Type B pancreatic cell (in vitro differentiated cells): ENCODE data around the gene CELA2A. TPM values are rescaled to one million over a fixed set of nuclear protein-coding genes. Genes with fewer than 3 reads are reported as not detected.
"Not testable (repeated sequence)": the region's sequence is repeated elsewhere in the genome, so short reads cannot be mapped to it uniquely, and the experiment has no call there.

ENCODE experiments used
- DNase-seq: peaks from one replicate; pipeline ENCODE4 v3.0.0; 2021; ENCODE audit warnings: mixed read lengths; ENCODE audit not compliant: unreplicated experiment; ENCODE audit errors: extremely low spot score
- H3K27ac Mint-ChIP-seq: 2 replicates; pipeline ENCODE4 v1.8.0; 2021; ENCODE audit warnings: mild to moderate bottlenecking, mixed read lengths
- H3K27me3 Mint-ChIP-seq: 2 replicates; pipeline ENCODE4 v1.8.0; 2021; ENCODE audit warnings: mixed read lengths
- H3K36me3 Mint-ChIP-seq: 2 replicates; pipeline ENCODE4 v1.8.0; 2021; ENCODE audit warnings: mixed read lengths
- H3K4me1 Mint-ChIP-seq: one replicate; pipeline ENCODE4 v1.8.0; 2021; ENCODE audit warnings: mixed read lengths; ENCODE audit not compliant: unreplicated experiment
- H3K4me3 Mint-ChIP-seq: 2 replicates; pipeline ENCODE4 v1.8.0; 2021; ENCODE audit warnings: mild to moderate bottlenecking, mixed read lengths
- H3K9me3 Mint-ChIP-seq: 2 replicates; pipeline ENCODE4 v1.8.0; 2021; ENCODE audit warnings: mixed read lengths
- CTCF ChIP-seq: fragments of 200-600 bp; sonication (generic); conservative IDR thresholded peaks from 2 replicates; pipeline ENCODE4 v1.5.0; 2021; ENCODE audit warnings: antibody characterized with exemption, mild to moderate bottlenecking
- total RNA-seq: library from RNA; stranded (reverse); gene quantifications from 2 replicates; pipeline ENCODE4 v1.2.1, GENCODE V29; 2021; ENCODE audit warnings: low replicate concordance

The CELA2A gene
- total RNA-seq, 1 donor from 2014 or later: 3.5 TPM

- Mint-ChIP-seq H3K27me3 (no peaks in the 10 kb centered on the region), H3K9me3 (no peaks in the 10 kb centered on the region), H3K27ac (no peak overlapping the region), H3K4me1 (no peaks in the 10 kb centered on the region), H3K4me3 (no peak overlapping the region), H3K36me3 (no peaks in the 10 kb centered on the region)
- TF ChIP-seq CTCF: no peak
- no peak for DNase-seq
Observed at GRCh38 chr1:15465674-15466073, 9.1 kb downstream of the CELA2A start.

GRCh38 chr1:15466955-15467625, 10.6 kb downstream of the CELA2A start:
- not testable (repeated sequence) for H3K36me3 Mint-ChIP-seq, H3K4me1 Mint-ChIP-seq, H3K27ac Mint-ChIP-seq, H3K9me3 Mint-ChIP-seq, DNase-seq, H3K4me3 Mint-ChIP-seq, H3K27me3 Mint-ChIP-seq

GRCh38 chr1:15468145-15468544, 11.6 kb downstream of the CELA2A start:
- Mint-ChIP-seq H3K9me3 (no peaks in the 10 kb centered on the region), H3K4me3 (no peak overlapping the region)

GRCh38 chr1:15469361-15469760, 12.8 kb downstream of the CELA2A start:
- Mint-ChIP-seq H3K27ac (no peak overlapping the region), H3K36me3 (no peaks in the 10 kb centered on the region), H3K9me3 (no peaks in the 10 kb centered on the region), H3K4me3 (no peak overlapping the region), H3K27me3 (no peaks in the 10 kb centered on the region), H3K4me1 (no peaks in the 10 kb centered on the region)
- TF ChIP-seq CTCF: no peak
- no peak for DNase-seq

More at GRCh38 chr1:15468145-15468544, 11.6 kb downstream of the CELA2A start:
- TF ChIP-seq CTCF: no peak
- Mint-ChIP-seq H3K27ac (no peak overlapping the region), H3K36me3 (no peaks in the 10 kb centered on the region), H3K4me1 (no peaks in the 10 kb centered on the region), H3K27me3 (no peaks in the 10 kb centered on the region)
- no peak for DNase-seq

- not testable (repeated sequence) for H3K27ac Mint-ChIP-seq, H3K9me3 Mint-ChIP-seq, H3K4me3 Mint-ChIP-seq, H3K4me1 Mint-ChIP-seq, H3K36me3 Mint-ChIP-seq, DNase-seq, H3K27me3 Mint-ChIP-seq
Observed at GRCh38 chr1:15469821-15470448, 13.4 kb downstream of the CELA2A start.

GRCh38 chr1:15471067-15471466, 14.5 kb downstream of the CELA2A start:
- not testable (repeated sequence) for H3K9me3 Mint-ChIP-seq, H3K4me1 Mint-ChIP-seq, H3K36me3 Mint-ChIP-seq, H3K27ac Mint-ChIP-seq, H3K27me3 Mint-ChIP-seq, H3K4me3 Mint-ChIP-seq, DNase-seq

GRCh38 chr1:15471723-15472122, 15.2 kb downstream of the CELA2A start:
- H3K27me3 Mint-ChIP-seq, DNase-seq, H3K4me1 Mint-ChIP-seq, H3K27ac Mint-ChIP-seq, H3K36me3 Mint-ChIP-seq, H3K4me3 Mint-ChIP-seq, H3K9me3 Mint-ChIP-seq: not testable (repeated sequence)
